ENCODE measurements around the gene C16orf78.

C16orf78 gene

DNA sequence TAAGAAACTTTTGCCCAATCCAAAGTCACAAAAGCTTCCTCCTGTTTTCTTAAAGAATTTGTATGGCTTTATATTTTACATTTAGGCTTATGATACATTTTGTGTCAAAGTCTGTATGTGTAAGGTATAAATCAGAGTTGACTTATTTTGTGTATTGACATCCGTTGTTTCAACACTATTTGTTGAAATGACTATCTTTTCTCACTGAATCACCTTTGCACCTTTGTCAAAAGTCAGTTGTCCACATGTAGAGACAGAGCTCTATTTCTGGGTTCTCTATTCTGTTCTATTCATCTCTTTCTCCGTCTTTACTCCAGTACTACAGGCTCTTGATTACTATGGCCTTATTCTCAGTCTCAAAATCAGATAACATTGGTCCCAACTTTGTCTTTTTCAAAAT, 73.2 kb downstream of the C16orf78 start:
- H3K9ac ChIP-seq (ENCODE audit: low read length) = no peak overlapping the region
- H3K4me2 ChIP-seq (ENCODE audit: low read length) = no peak overlapping the region
- H3K9me2 ChIP-seq (ENCODE audit: low read depth, low read length) = no peaks in the 10 kb centered on the region
- no peaks in the 10 kb centered on the region for H3F3A ChIP-seq (ENCODE audit: insufficient read depth, low read length)
- H3K79me2 ChIP-seq (ENCODE audit: insufficient read depth, low read length) = no peaks in the 10 kb centered on the region
- no peak overlapping the region for H3K4me3 ChIP-seq (ENCODE audit: low read depth, low read length, poor library complexity, severe bottlenecking)
- no peak for TF ChIP-seq EZH2 (IDR thresholded peaks at IDR 0.05; ENCODE audit: borderline replicate concordance, low read length)
- no peak for TF ChIP-seq CTCF (IDR thresholded peaks at IDR 0.05; ENCODE audit: low read length)
- no peak overlapping the region for H2AFZ ChIP-seq (ENCODE audit: low read length)
- no peaks in the 10 kb centered on the region for H3K36me3 ChIP-seq (ENCODE audit: insufficient read depth, low read length)
- H4K20me1 ChIP-seq (ENCODE audit: insufficient read depth, low read length) = no peaks in the 10 kb centered on the region
- H3K27ac ChIP-seq (ENCODE audit: low read depth, low read length, poor library complexity, severe bottlenecking) = no peak overlapping the region
- H3K27me3 ChIP-seq (ENCODE audit: insufficient read depth, low read length) = 0 out of 2 replicates have a peak, but pooled peaks cover 5% of the 10 kb centered on the region
- H3K4me1 ChIP-seq (ENCODE audit: insufficient read depth, low read length, severe bottlenecking) = peaks cover 34% of the 10 kb centered on the region
- H3K9me3 ChIP-seq (ENCODE audit: low read length) = no peaks in the 10 kb centered on the region
